Skeletal muscle tissue (tissue), 4 donors: Measurements from ENCODE around the gene TKT. TPM values are rescaled to one million over a fixed set of nuclear protein-coding genes. Genes with fewer than 3 reads are reported as not detected.
A peak's percentile ranks its signal among the peaks of the same experiment; 100 is the strongest.
"Not testable (repeated sequence)": the region's sequence is repeated elsewhere in the genome, so short reads cannot be mapped to it uniquely, and the experiment has no call there.

ENCODE experiments used
- H3K27ac ChIP-seq: one replicate; pipeline ENCODE4 v1.7.0; 2013; ENCODE audit warnings: mild to moderate bottlenecking, low read depth, low read length, inconsistent platforms
- H3K27me3 ChIP-seq, 3 donors: one replicate each; pipeline ENCODE4 v1.7.0; 2013; ENCODE audit warnings: low read length in 3 of 3; ENCODE audit not compliant: control insufficient read depth in 3 of 3, insufficient read depth in 3 of 3
- H3K36me3 ChIP-seq, 3 donors: one replicate each; pipeline ENCODE4 v1.7.0; 2013; ENCODE audit warnings: low read length in 3 of 3; ENCODE audit not compliant: control insufficient read depth in 3 of 3, insufficient read depth in 3 of 3
- H3K4me1 ChIP-seq, 3 donors: one replicate each; pipeline ENCODE4 v1.7.0; 2013; ENCODE audit warnings: low read length in 3 of 3, mild to moderate bottlenecking in 3 of 3; ENCODE audit not compliant: control insufficient read depth in 3 of 3, insufficient read depth in 3 of 3
- H3K4me3 ChIP-seq, 3 donors: one replicate each; pipeline ENCODE4 v1.7.0; 2013; ENCODE audit warnings: low read length in 3 of 3
- H3K9ac ChIP-seq, 3 donors: one replicate each; pipeline ENCODE4 v1.7.0; 2013; ENCODE audit warnings: low read length in 3 of 3, mild to moderate bottlenecking in 3 of 3, moderate library complexity in 2 of 3, low read depth in 1 of 3
- H3K9me3 ChIP-seq, 3 donors: one replicate each; pipeline ENCODE4 v1.7.0; 2013; ENCODE audit warnings: low read length in 3 of 3; ENCODE audit not compliant: control insufficient read depth in 3 of 3
- total RNA-seq: library from RNA; depleted of rRNA; stranded (reverse); fragments of >200 nt; gene quantifications from one replicate; pipeline ENCODE4 v1.2.3, GENCODE V29; 2014
- donor health status: Osteomylitis.

The TKT gene
- total RNA-seq: 67.8 TPM

GRCh38 chr3:53255775-53256703, at the start of gene TKT:
TKT (minus strand) TSS chr3:53256022; CDS start chr3:53255942, 80 bp downstream.
- Histone ChIP-seq H3K4me1 (peaks cover 29 to 41% (median 30%) of the 10 kb centered on the region in 3 donors), H3K27me3 (no peaks in the 10 kb centered on the region), H3K36me3 (no peaks in the 10 kb centered on the region), H3K27ac (no peak within 1 kb of the TSS), H3K9ac (peak within 1 kb of the TSS; percentile 69 to 77 (median 74)), H3K4me3 (peak within 1 kb of the TSS; percentile 80 to 83 (median 82)), H3K9me3 (no peaks in the 10 kb centered on the region)

GRCh38 chr3:53303957-53304356, 48.1 kb upstream of the TKT start:
- Histone ChIP-seq H3K4me1 (peaks cover 15 to 17% (median 17%) of the 10 kb centered on the region in 3 donors), H3K27me3 (no peaks in the 10 kb centered on the region), H3K9ac (peak overlapping the region in 1 of 3 donors; percentile 17), H3K36me3 (peaks cover 5 to 20% (median 10%) of the 10 kb centered on the region in 3 donors), H3K9me3 (no peaks in the 10 kb centered on the region), H3K27ac (peak overlapping the region; percentile 42), H3K4me3 (no peak overlapping the region)

GRCh38 chr3:53303549-53303948, 47.7 kb upstream of the TKT start:
- peaks cover 15 to 17% (median 17%) of the 10 kb centered on the region in 3 donors for H3K4me1 ChIP-seq
- H3K27me3 ChIP-seq: no peaks in the 10 kb centered on the region
- H3K9ac ChIP-seq: peak overlapping the region in 1 of 3 donors; percentile 17
- peak overlapping the region; percentile 42 for H3K27ac ChIP-seq
- no peaks in the 10 kb centered on the region for H3K9me3 ChIP-seq
- H3K4me3 ChIP-seq: no peak overlapping the region
- peaks cover 3 to 21% (median 11%) of the 10 kb centered on the region in 3 donors for H3K36me3 ChIP-seq

- Histone ChIP-seq H3K27ac (no peak overlapping the region), H3K27me3 (no peaks in the 10 kb centered on the region), H3K4me1 (peaks cover 11 to 17% (median 12%) of the 10 kb centered on the region in 3 donors), H3K9me3 (no peaks in the 10 kb centered on the region), H3K9ac (no peak overlapping the region), H3K36me3 (peaks cover 3 to 21% (median 14%) of the 10 kb centered on the region in 3 donors), H3K4me3 (no peak overlapping the region)
Measured at GRCh38 chr3:53300826-53301225, 45.0 kb upstream of the TKT start.

- H3K27me3 ChIP-seq, H3K9ac ChIP-seq, H3K9me3 ChIP-seq, H3K4me3 ChIP-seq: not testable (repeated sequence)
- H3K36me3 ChIP-seq: peaks cover 3 to 27% (median 17%) of the 10 kb centered on the region in 3 donors
- H3K27ac ChIP-seq: peak overlapping the region; percentile 34
- peaks cover 11 to 17% (median 12%) of the 10 kb centered on the region in 3 donors for H3K4me1 ChIP-seq
Measured at GRCh38 chr3:53299611-53300023, 43.8 kb upstream of the TKT start.

GRCh38 chr3:53295410-53295809, 39.6 kb upstream of the TKT start:
- H3K4me3 ChIP-seq: no peak overlapping the region
- H3K27ac ChIP-seq: no peak overlapping the region
- H3K27me3 ChIP-seq: no peaks in the 10 kb centered on the region
- no peak overlapping the region for H3K9ac ChIP-seq
- H3K9me3 ChIP-seq: no peaks in the 10 kb centered on the region
- peaks cover 0 to 3% (median 0%) of the 10 kb centered on the region in 3 donors for H3K4me1 ChIP-seq
- peaks cover 11 to 32% (median 21%) of the 10 kb centered on the region in 3 donors for H3K36me3 ChIP-seq

GRCh38 chr3:53293867-53294266, 38.0 kb upstream of the TKT start:
- H3K9me3 ChIP-seq: no peaks in the 10 kb centered on the region
- H3K36me3 ChIP-seq: peaks cover 11 to 38% (median 23%) of the 10 kb centered on the region in 3 donors
- no peaks in the 10 kb centered on the region for H3K27me3 ChIP-seq
- H3K27ac ChIP-seq: no peak overlapping the region
- no peak overlapping the region for H3K4me3 ChIP-seq
- no peak overlapping the region for H3K9ac ChIP-seq
- no peaks in the 10 kb centered on the region for H3K4me1 ChIP-seq

- no peaks in the 10 kb centered on the region for H3K27me3 ChIP-seq
- H3K4me1 ChIP-seq: no peaks in the 10 kb centered on the region
- no peaks in the 10 kb centered on the region for H3K9me3 ChIP-seq
- H3K4me3 ChIP-seq: no peak overlapping the region
- peaks cover 23 to 57% (median 57%) of the 10 kb centered on the region in 3 donors for H3K36me3 ChIP-seq
- H3K9ac ChIP-seq: no peak overlapping the region
- no peak overlapping the region for H3K27ac ChIP-seq
Measured at GRCh38 chr3:53288214-53288613, 32.4 kb upstream of the TKT start.

- H3K9me3 ChIP-seq: no peaks in the 10 kb centered on the region
- H3K4me1 ChIP-seq: no peaks in the 10 kb centered on the region
- no peak overlapping the region for H3K9ac ChIP-seq
- H3K4me3 ChIP-seq: no peak overlapping the region
- peaks cover 19 to 55% (median 53%) of the 10 kb centered on the region in 3 donors for H3K36me3 ChIP-seq
- no peak overlapping the region for H3K27ac ChIP-seq
- H3K27me3 ChIP-seq: no peaks in the 10 kb centered on the region
Measured at GRCh38 chr3:53287131-53287629, 31.4 kb upstream of the TKT start.

- no peaks in the 10 kb centered on the region for H3K27me3 ChIP-seq
- no peak overlapping the region for H3K27ac ChIP-seq
- no peaks in the 10 kb centered on the region for H3K4me1 ChIP-seq
- no peaks in the 10 kb centered on the region for H3K9me3 ChIP-seq
- no peak overlapping the region for H3K9ac ChIP-seq
- no peak overlapping the region for H3K4me3 ChIP-seq
- H3K36me3 ChIP-seq: peaks cover 15 to 51% (median 49%) of the 10 kb centered on the region in 3 donors
Measured at GRCh38 chr3:53286727-53287126, 30.9 kb upstream of the TKT start.
